Activated naive CD4-positive, alpha-beta T cell treated with anti-CD3 and anti-CD28 coated beads for 36 hours (primary cell): Measurements from ENCODE around the gene ERC2. TPM values are rescaled to one million over a fixed set of nuclear protein-coding genes. Genes with fewer than 3 reads are reported as not detected.

ENCODE experiments used
- CTCF ChIA-PET: fragments of 350-600 bp; sonication (Branson Sonifier 250); formaldehyde crosslinking; loops from one replicate; lab custom pipeline; 2021; ENCODE audit warnings: antibody characterized with exemption; lab: Charles Lee
- DNase-seq: peaks from one replicate; pipeline ENCODE4 v3.0.0-alpha.2; 2020
- H3K27ac Mint-ChIP-seq: one replicate; pipeline ENCODE4 v1.8.0; 2021; ENCODE audit warnings: mild to moderate bottlenecking, mixed read lengths
- H3K27me3 Mint-ChIP-seq: one replicate; pipeline ENCODE4 v1.8.0; 2021; ENCODE audit warnings: low read depth, mixed read lengths
- H3K36me3 Mint-ChIP-seq: one replicate; pipeline ENCODE4 v1.8.0; 2021; ENCODE audit warnings: low read depth, mixed read lengths
- H3K4me1 Mint-ChIP-seq: one replicate; pipeline ENCODE4 v1.8.0; 2021; ENCODE audit warnings: low read depth, mixed read lengths
- H3K4me3 Mint-ChIP-seq: one replicate; pipeline ENCODE4 v1.8.0; 2021; ENCODE audit warnings: mild to moderate bottlenecking, moderate library complexity, mixed read lengths
- H3K9me3 Mint-ChIP-seq: one replicate; pipeline ENCODE4 v1.8.0; 2021; ENCODE audit warnings: mixed read lengths
- intact Hi-C: fragments of 100-400 bp; cut with micrococcal nuclease; formaldehyde crosslinking; loops from one replicate; pipeline ENCODE4 v1.15.1; 2023
- total RNA-seq, 2 experiments: library from RNA; stranded (reverse); gene quantifications; one replicate each; pipeline ENCODE4 v1.2.3, GENCODE V29; 2021

Gene ERC2
- total RNA-seq, 2 experiments from 2014 or later = 0.12 TPM; not detected in 1

GRCh38 chr3:55749036-55749435, 719.2 kb downstream of the ERC2 start:
- no peaks in the 10 kb centered on the region for H3K36me3 Mint-ChIP-seq
- H3K27me3 Mint-ChIP-seq = no peaks in the 10 kb centered on the region
- intact Hi-C loops = loop anchor here (10.0 kb wide), 1 partner anchor 894 kb away; no protein-coding TSS in a partner anchor
- no peak overlapping the region for H3K4me3 Mint-ChIP-seq
- CTCF ChIA-PET = no interaction called here
- H3K9me3 Mint-ChIP-seq = no peaks in the 10 kb centered on the region
- H3K27ac Mint-ChIP-seq = no peak overlapping the region
- H3K4me1 Mint-ChIP-seq = no peaks in the 10 kb centered on the region
- no peak for DNase-seq

DNA sequence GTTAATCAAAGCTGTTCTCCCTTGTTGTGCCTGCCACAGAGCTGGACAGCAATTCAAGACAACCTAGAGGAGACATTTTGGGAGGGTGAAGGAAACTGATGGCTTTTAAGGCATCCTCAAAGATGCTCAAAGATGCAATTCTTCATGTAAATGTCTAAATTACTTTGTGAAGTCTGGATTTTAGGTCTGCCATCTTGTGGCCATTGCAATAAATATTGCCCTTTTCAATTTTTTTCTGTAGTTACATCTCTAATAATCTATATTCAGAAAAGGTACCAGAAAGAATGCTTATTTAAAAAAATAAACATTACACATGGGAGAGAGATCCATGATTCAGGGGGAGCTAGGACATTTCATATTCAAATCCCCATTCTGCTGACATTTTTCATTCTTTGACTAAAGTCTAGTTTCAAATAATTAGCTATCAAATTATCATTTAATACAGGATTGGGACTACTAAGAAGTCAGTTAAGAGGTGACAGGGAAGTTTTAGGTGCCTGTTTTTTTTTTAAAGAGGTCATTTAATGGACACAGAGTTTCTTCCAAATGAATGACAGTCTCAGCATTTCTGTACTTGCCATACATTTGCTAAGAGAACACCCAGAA, 721.4 kb downstream of the ERC2 start:
- Mint-ChIP-seq H3K27me3 (no peaks in the 10 kb centered on the region), H3K27ac (no peak overlapping the region), H3K9me3 (no peaks in the 10 kb centered on the region), H3K4me1 (no peaks in the 10 kb centered on the region), H3K36me3 (no peaks in the 10 kb centered on the region), H3K4me3 (no peak overlapping the region)
- intact Hi-C loops = loop anchor here (2.0 to 10.0 kb wide), 2 partner anchors 262 to 892 kb away; no protein-coding TSS in a partner anchor
- CTCF ChIA-PET = interaction anchor here (0.5 to 1.1 kb wide), 2 partner anchors 32 to 260 kb away, joined by 3 read pairs; partner anchors contain the start of gene WNT5A
- DNase-seq = no peak

DNA sequence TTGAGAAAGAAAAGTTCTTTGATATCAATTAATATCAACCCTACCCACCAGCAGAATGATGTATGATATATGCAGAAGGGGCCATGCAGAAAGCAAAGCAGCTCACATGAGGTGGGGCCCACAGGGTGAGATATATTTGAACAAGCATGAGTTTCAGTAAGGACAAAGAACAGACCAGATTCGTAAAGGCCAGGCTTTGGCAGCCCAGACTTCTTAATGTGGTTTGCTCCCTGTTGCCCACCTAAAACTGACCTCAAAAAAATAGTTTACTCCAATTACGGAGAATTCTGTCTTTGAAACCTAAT, 725.5 kb downstream of the ERC2 start:
- peaks cover 1% of the 10 kb centered on the region for H3K9me3 Mint-ChIP-seq
- H3K4me3 Mint-ChIP-seq = no peak overlapping the region
- H3K36me3 Mint-ChIP-seq = no peaks in the 10 kb centered on the region
- no peak overlapping the region for H3K27ac Mint-ChIP-seq
- H3K4me1 Mint-ChIP-seq = no peaks in the 10 kb centered on the region
- no peak for DNase-seq
- H3K27me3 Mint-ChIP-seq = peaks cover 5% of the 10 kb centered on the region
- CTCF ChIA-PET = no interaction called here
- intact Hi-C loops = loop anchor here (10.0 kb wide), 1 partner anchor 888 kb away; no protein-coding TSS in a partner anchor

DNA sequence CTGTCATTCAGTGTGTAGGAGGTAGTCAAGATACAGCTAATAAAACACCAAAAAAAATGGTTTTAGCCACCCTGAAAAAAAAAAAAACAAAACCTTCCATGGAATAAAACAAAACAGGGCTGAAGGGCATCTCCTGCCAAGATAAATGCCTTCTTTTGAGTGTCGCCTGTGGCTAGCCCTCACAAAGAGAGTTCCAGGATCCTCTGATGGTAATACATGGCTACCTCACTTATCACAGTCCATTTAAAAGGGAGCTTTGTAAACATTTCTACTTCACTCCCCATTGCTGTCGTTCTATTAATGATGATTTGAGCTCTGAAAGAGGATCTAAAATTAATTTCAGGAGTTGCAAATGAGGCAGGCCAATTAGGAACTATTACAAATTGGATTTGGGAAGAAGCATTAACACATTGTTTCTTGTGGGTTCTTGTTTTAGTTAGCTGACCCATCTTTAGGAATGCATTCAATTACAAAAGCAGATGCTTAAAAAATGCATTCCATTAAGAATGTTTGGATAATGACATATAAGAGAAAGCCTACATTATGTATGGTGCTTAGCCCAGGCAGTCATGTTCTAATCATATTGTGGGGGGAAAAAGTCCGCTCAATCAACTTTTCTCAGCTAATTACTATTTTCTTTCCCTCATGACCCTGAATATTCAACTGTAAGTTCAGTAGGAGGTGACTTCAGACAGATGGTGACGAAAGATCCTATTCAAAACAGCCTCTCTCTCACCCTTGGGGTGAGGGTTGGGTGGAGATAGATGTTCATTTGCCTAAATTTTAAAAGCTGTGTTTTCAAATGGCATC, 726.0 kb downstream of the ERC2 start:
- CTCF ChIA-PET = no interaction called here
- no peak for DNase-seq
- no peak overlapping the region for H3K4me3 Mint-ChIP-seq
- no peak overlapping the region for H3K27ac Mint-ChIP-seq
- peaks cover 5% of the 10 kb centered on the region for H3K27me3 Mint-ChIP-seq
- H3K9me3 Mint-ChIP-seq = peaks cover 1% of the 10 kb centered on the region
- no peaks in the 10 kb centered on the region for H3K4me1 Mint-ChIP-seq
- intact Hi-C loops = loop anchor here (10.0 kb wide), 1 partner anchor 887 kb away; no protein-coding TSS in a partner anchor
- no peaks in the 10 kb centered on the region for H3K36me3 Mint-ChIP-seq

GRCh38 chr3:55737186-55737585, 731.1 kb downstream of the ERC2 start:
- H3K36me3 Mint-ChIP-seq = no peaks in the 10 kb centered on the region
- H3K4me3 Mint-ChIP-seq = no peak overlapping the region
- intact Hi-C loops = no loop called here
- no peak for DNase-seq
- CTCF ChIA-PET = no interaction called here
- H3K27me3 Mint-ChIP-seq = peaks cover 5% of the 10 kb centered on the region
- H3K9me3 Mint-ChIP-seq = peaks cover 1% of the 10 kb centered on the region
- no peaks in the 10 kb centered on the region for H3K4me1 Mint-ChIP-seq
- H3K27ac Mint-ChIP-seq = no peak overlapping the region

DNA sequence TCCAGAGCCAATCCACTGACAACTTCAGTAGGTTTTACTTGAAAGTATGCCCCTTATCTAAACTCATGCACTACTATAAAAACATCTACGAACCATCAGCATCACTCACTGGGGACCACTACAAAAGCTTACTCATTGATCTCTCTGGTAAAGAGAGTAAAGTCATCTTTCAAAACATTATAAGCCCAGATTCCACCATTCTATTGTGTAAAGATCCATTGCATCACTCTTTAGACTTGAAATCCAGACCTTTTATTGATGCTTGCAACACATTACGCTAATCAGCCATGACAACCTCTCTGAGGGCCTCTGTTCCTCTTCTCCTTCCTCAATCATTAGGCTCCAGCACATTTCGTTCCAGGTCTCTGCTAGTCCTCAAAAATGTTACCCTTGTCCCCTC, 732.3 kb downstream of the ERC2 start:
- DNase-seq = no peak
- CTCF ChIA-PET = no interaction called here
- H3K36me3 Mint-ChIP-seq = no peaks in the 10 kb centered on the region
- intact Hi-C loops = no loop called here
- no peaks in the 10 kb centered on the region for H3K4me1 Mint-ChIP-seq
- H3K4me3 Mint-ChIP-seq = no peak overlapping the region
- H3K9me3 Mint-ChIP-seq = peaks cover 1% of the 10 kb centered on the region
- H3K27me3 Mint-ChIP-seq = no peaks in the 10 kb centered on the region
- no peak overlapping the region for H3K27ac Mint-ChIP-seq

- Mint-ChIP-seq H3K27ac (no peak overlapping the region), H3K36me3 (no peaks in the 10 kb centered on the region), H3K9me3 (peaks cover 2% of the 10 kb centered on the region), H3K27me3 (no peaks in the 10 kb centered on the region), H3K4me3 (no peak overlapping the region), H3K4me1 (no peaks in the 10 kb centered on the region)
- intact Hi-C loops = no loop called here
- CTCF ChIA-PET = interaction anchor here (0.6 kb wide), 1 partner anchor 332 kb away, joined by 3 read pairs; no protein-coding TSS in a partner anchor
- no peak for DNase-seq
Measured at GRCh38 chr3:55731741-55732140, 736.5 kb downstream of the ERC2 start.

GRCh38 chr3:55729546-55729945, 738.7 kb downstream of the ERC2 start:
- CTCF ChIA-PET = no interaction called here
- Mint-ChIP-seq H3K4me3 (no peak overlapping the region), H3K27me3 (no peaks in the 10 kb centered on the region), H3K9me3 (peaks cover 2% of the 10 kb centered on the region), H3K4me1 (no peaks in the 10 kb centered on the region), H3K36me3 (no peaks in the 10 kb centered on the region), H3K27ac (no peak overlapping the region)
- intact Hi-C loops = no loop called here
- no peak for DNase-seq

- intact Hi-C loops = no loop called here
- Mint-ChIP-seq H3K36me3 (no peaks in the 10 kb centered on the region), H3K4me3 (no peak overlapping the region), H3K27me3 (no peaks in the 10 kb centered on the region), H3K4me1 (no peaks in the 10 kb centered on the region), H3K27ac (no peak overlapping the region), H3K9me3 (peaks cover 2% of the 10 kb centered on the region)
- DNase-seq = no peak
- CTCF ChIA-PET = no interaction called here
Measured at GRCh38 chr3:55728461-55729100, 739.7 kb downstream of the ERC2 start.

DNA sequence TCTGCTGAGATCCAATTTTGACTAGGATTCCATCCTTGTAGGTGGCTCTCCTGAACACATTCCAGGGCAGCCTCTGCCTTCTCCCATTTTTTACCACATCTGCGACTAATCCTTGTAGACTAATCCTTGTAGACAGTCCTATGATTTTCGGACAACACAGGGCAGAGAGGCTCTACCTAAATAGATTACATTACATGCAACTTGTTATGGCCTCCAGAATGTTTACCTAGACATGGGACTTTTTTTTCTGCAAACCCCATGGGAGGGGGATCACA, 741.8 kb downstream of the ERC2 start:
- DNase-seq = no peak
- no peaks in the 10 kb centered on the region for H3K36me3 Mint-ChIP-seq
- peaks cover 9% of the 10 kb centered on the region for H3K27me3 Mint-ChIP-seq

GRCh38 chr3:55725681-55726500, 742.4 kb downstream of the ERC2 start:
- Mint-ChIP-seq H3K27me3 (peaks cover 9% of the 10 kb centered on the region), H3K4me3 (no peak overlapping the region), H3K27ac (no peak overlapping the region), H3K9me3 (peaks cover 2% of the 10 kb centered on the region), H3K36me3 (no peaks in the 10 kb centered on the region), H3K4me1 (no peaks in the 10 kb centered on the region)
- intact Hi-C loops = no loop called here
- CTCF ChIA-PET = no interaction called here
- no peak for DNase-seq

More for the DNA sequence above, 741.8 kb downstream of the ERC2 start:
- Mint-ChIP-seq H3K9me3 (peaks cover 2% of the 10 kb centered on the region), H3K27ac (no peak overlapping the region), H3K4me3 (no peak overlapping the region), H3K4me1 (no peaks in the 10 kb centered on the region)
- CTCF ChIA-PET = no interaction called here
- intact Hi-C loops = no loop called here

DNA sequence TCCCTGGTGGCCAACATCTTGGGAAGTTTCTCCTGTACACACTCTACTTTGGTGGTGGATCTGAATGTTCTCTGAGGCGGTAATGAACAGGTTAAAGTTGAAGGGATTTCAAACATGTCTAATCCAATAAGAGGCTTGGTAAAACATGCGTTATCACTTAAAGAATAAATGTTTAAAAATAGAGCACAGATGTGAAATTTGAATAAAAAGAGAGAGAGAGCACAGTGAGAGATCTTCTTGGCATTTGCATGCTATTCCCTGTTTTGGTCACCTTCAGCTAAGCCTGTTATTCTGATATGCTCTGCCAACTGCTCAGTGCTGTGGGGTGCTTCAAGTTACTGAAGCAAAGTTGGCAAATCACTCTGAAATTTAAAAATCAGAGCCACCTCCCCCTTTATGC, 743.4 kb downstream of the ERC2 start:
- Mint-ChIP-seq H3K36me3 (no peaks in the 10 kb centered on the region), H3K9me3 (peaks cover 2% of the 10 kb centered on the region), H3K27ac (no peak overlapping the region), H3K27me3 (peaks cover 9% of the 10 kb centered on the region), H3K4me3 (no peak overlapping the region), H3K4me1 (no peaks in the 10 kb centered on the region)
- CTCF ChIA-PET = no interaction called here
- no peak for DNase-seq
- intact Hi-C loops = no loop called here
